Measurements from ENCODE around the gene IL17RB. TPM values are rescaled to one million over a fixed set of nuclear protein-coding genes. Genes with fewer than 3 reads are reported as not detected.

Gene IL17RB
- polyA plus RNA-seq, 2 of the 4 experiments (the other 2 are of a cell fraction) = 1.9 to 2.2 TPM

GRCh38 chr3:53806182-53807116, 39.9 kb upstream of the IL17RB start:
- Histone ChIP-seq H3K9me3 (no peaks in the 10 kb centered on the region), H3K4me1 (peaks cover 23% of the 10 kb centered on the region), H3K27ac (peak overlapping the region in 1 of 2 experiments; percentile 48; a peak in 2 of 6 replicates), H3K4me2 (peak overlapping the region; percentile 48), H3K4me3 (no peak overlapping the region)
- FAIRE-seq (no peak), ATAC-seq (peak; percentile 57 to 69; a peak in 5 of 6 replicates), DNase-seq (ENCODE audit: low read depth in 1 of 2, low spot score in 1 of 2) (peak in 1 of 2 experiments; percentile 17)
- POLR2A ChIA-PET = no interaction called here
- 65% methylated on average over 8 of the region's 10 CpGs for WGBS (ENCODE audit: missing lambda C conversion rate)
- TF ChIP-seq, protein P1, sequence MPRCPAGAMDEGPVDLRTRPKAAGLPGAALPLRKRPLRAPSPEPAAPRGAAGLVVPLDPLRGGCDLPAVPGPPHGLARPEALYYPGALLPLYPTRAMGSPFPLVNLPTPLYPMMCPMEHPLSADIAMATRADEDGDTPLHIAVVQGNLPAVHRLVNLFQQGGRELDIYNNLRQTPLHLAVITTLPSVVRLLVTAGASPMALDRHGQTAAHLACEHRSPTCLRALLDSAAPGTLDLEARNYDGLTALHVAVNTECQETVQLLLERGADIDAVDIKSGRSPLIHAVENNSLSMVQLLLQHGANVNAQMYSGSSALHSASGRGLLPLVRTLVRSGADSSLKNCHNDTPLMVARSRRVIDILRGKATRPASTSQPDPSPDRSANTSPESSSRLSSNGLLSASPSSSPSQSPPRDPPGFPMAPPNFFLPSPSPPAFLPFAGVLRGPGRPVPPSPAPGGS (IDR thresholded peaks at IDR 0.05) = no peak
- TF ChIP-seq ZFP36 (IDR thresholded peaks at IDR 0.05; ENCODE audit: borderline replicate concordance, partially characterized antibody) = no peak
- TF ChIP-seq CHD2 (IDR thresholded peaks at IDR 0.05; ENCODE audit: low read length, partially characterized antibody) = no peak
- TF ChIP-seq RNF2 (IDR thresholded peaks at IDR 0.05; ENCODE audit: borderline replicate concordance, low read depth) = no peak
- no peak for TF ChIP-seq CBX2 (IDR thresholded peaks at IDR 0.05; ENCODE audit: borderline replicate concordance, low read depth)
- no peak for TF ChIP-seq KDM1A (IDR thresholded peaks at IDR 0.05; ENCODE audit: low read depth)
- no peak for TF ChIP-seq HOXA7 (CRISPR knock-in tag; IDR thresholded peaks at IDR 0.05)
- no peak for TF ChIP-seq RFX5 (IDR thresholded peaks at IDR 0.05)
- no peak for TF ChIP-seq NR3C1 (IDR thresholded peaks at IDR 0.05)
- no peak for TF ChIP-seq ZNF302 (CRISPR knock-in tag; IDR thresholded peaks at IDR 0.05)
- TF ChIP-seq SMC3 (IDR thresholded peaks at IDR 0.05) = no peak
- TF ChIP-seq SREBF2 (IDR thresholded peaks at IDR 0.05) = no peak
- TF ChIP-seq KDM5A (IDR thresholded peaks at IDR 0.05) = no peak
- TF ChIP-seq, protein P2, sequence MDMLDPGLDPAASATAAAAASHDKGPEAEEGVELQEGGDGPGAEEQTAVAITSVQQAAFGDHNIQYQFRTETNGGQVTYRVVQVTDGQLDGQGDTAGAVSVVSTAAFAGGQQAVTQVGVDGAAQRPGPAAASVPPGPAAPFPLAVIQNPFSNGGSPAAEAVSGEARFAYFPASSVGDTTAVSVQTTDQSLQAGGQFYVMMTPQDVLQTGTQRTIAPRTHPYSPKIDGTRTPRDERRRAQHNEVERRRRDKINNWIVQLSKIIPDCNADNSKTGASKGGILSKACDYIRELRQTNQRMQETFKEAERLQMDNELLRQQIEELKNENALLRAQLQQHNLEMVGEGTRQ (IDR thresholded peaks at IDR 0.05) = no peak
- TF ChIP-seq ELK1 (IDR thresholded peaks at IDR 0.05; ENCODE audit: low read depth, low read length) = no peak
- CTCF ChIA-PET = interaction anchor here (1.8 kb wide), 1 partner anchor 15 kb away, joined by 3 read pairs; no protein-coding TSS in a partner anchor

DNA sequence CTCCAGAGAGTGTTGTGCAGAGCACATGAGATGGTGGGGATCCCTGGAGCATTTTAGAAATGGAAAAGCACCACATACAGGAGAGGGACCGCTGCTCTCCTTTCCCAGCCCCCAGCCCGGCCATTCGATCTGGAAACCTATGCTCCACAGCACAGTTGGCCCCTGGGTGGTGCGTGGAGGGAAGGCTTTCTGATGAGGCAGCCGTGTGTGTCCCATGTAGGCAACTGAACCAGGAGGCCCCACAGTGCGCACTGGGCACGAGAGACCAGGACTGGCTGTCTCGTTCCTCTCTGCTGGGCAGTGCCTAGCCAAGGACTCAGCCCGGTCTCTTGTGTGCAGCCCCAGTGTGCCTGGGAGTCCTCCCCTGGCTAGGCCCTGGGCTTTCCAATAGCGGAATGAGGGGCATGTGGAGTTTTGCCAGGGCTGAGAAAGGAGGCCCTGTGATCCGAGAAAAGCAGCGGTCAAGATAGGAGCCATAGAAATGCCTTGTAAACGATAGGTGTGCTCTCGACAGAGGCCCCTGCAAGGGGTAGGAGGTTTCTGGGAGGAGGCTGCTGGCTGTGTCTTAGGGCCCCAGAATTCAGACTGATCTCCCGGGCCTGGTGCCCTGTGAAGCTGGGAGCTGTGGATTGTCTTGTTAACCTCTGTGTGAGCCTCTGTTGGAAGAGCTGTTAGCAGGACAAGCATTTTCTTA, 39.1 kb upstream of the IL17RB start:
- Histone ChIP-seq H3K4me3 (no peak overlapping the region), H3K27ac (no peak overlapping the region), H3K4me1 (peaks cover 23% of the 10 kb centered on the region), H3K4me2 (no peak overlapping the region), H3K9me3 (no peaks in the 10 kb centered on the region)
- ChIA-PET CTCF (interaction anchor here (0.9 to 1.8 kb wide), 2 partner anchors 15 to 27 kb away, joined by 3 read pairs; no protein-coding TSS in a partner anchor), POLR2A (no interaction called here)
- DNase-seq (ENCODE audit: low read depth in 1 of 2, low spot score in 1 of 2) (no peak), FAIRE-seq (no peak), ATAC-seq (no peak)
- no peak for TF ChIP-seq EHF (CRISPR knock-in tag; IDR thresholded peaks at IDR 0.05)
- TF ChIP-seq ZC3H11A (IDR thresholded peaks at IDR 0.05) = no peak
- TF ChIP-seq BHLHE40 (IDR thresholded peaks at IDR 0.05; ENCODE audit: low read depth, low read length) = no peak
- no peak for TF ChIP-seq TFCP2L1 (CRISPR knock-in tag; IDR thresholded peaks at IDR 0.05)
- no peak for TF ChIP-seq FOSL2 (IDR thresholded peaks at IDR 0.05)
- TF ChIP-seq FOSL2 (CRISPR knock-in tag; IDR thresholded peaks at IDR 0.05) = no peak
- TF ChIP-seq ATOH8 (CRISPR knock-in tag; IDR thresholded peaks at IDR 0.05; ENCODE audit: low read depth) = no peak
- TF ChIP-seq HEYL (CRISPR knock-in tag; IDR thresholded peaks at IDR 0.05) = no peak
- no peak for TF ChIP-seq RFX5 (IDR thresholded peaks at IDR 0.05)
- TF ChIP-seq HOXA7 (CRISPR knock-in tag; IDR thresholded peaks at IDR 0.05) = no peak
- TF ChIP-seq KDM1A (IDR thresholded peaks at IDR 0.05; ENCODE audit: low read depth) = no peak
- no peak for TF ChIP-seq ESRRA (IDR thresholded peaks at IDR 0.05; ENCODE audit: borderline replicate concordance, low read length)
- TF ChIP-seq, protein P3, sequence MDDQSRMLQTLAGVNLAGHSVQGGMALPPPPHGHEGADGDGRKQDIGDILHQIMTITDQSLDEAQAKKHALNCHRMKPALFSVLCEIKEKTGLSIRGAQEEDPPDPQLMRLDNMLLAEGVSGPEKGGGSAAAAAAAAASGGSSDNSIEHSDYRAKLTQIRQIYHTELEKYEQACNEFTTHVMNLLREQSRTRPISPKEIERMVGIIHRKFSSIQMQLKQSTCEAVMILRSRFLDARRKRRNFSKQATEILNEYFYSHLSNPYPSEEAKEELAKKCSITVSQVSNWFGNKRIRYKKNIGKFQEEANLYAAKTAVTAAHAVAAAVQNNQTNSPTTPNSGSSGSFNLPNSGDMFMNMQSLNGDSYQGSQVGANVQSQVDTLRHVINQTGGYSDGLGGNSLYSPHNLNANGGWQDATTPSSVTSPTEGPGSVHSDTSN (IDR thresholded peaks at IDR 0.05) = no peak
- TF ChIP-seq PHF8 (IDR thresholded peaks at IDR 0.05; ENCODE audit: borderline replicate concordance, low read depth) = no peak
- TF ChIP-seq, protein P2 (IDR thresholded peaks at IDR 0.05) = no peak
- TF ChIP-seq EHMT2 (IDR thresholded peaks at IDR 0.05; ENCODE audit: low read depth) = no peak
- 97% methylated on average over 6 of the region's 15 CpGs for WGBS (ENCODE audit: missing lambda C conversion rate)
